Testis (tissue), 2 donors: ENCODE measurements around the gene MYO1E.

Source experiments
- CTCF ChIP-seq, 3 experiments: fragments of 450-650 bp in 2 of 3; fragments of 200-600 bp in 1 of 3; sonication (generic) in 1 of 3; IDR thresholded peaks; one replicate each; pipeline ENCODE4 v1.5.1; 2016 to 2019; ENCODE audit warnings: antibody characterized with exemption in 3 of 3, mild to moderate bottlenecking in 2 of 3, moderate library complexity in 1 of 3
- POLR2A ChIP-seq: fragments of 450-650 bp; IDR thresholded peaks from one replicate; pipeline ENCODE4 v1.6.1; 2017; ENCODE audit warnings: antibody characterized with exemption, mild to moderate bottlenecking, moderate library complexity

DNA sequence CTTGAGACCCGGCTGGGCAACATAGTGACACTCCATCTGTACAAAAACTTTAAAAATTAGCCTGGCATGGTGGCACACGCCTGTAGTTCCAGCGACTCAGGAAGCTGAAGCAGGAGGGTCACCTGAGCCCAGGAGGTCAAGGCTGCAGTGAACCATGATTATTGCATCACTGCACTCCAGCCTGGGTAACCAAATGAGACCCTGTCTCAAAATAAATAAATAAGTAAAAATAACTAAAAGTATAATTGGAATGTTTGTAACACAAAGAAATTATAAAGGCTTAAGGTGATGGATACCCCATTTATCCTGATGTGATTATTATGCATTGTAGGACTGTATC lies 38.6 kb downstream of the MYO1E start:
- TF ChIP-seq CTCF (IDR thresholded peaks at IDR 0.05) = no peak
- TF ChIP-seq POLR2A = no peak
